Measurements from ENCODE around the gene FLCN.

Gene FLCN

GRCh38 chr17:17235212-17236174 lies 1.5 kb downstream of the FLCN start:
- no peak for DNase-seq (ENCODE audit: low read depth in 2 of 2)

GRCh38 chr17:17232303-17232621 lies 4.7 kb downstream of the FLCN start:
- no peak for DNase-seq (ENCODE audit: low read depth in 2 of 2)

- no peak for DNase-seq (ENCODE audit: low read depth in 2 of 2)
These were observed 5.2 kb downstream of the FLCN start for GRCh38 chr17:17231621-17232302.

- no peak for DNase-seq (ENCODE audit: low read depth in 2 of 2)
These were observed 7.3 kb downstream of the FLCN start for GRCh38 chr17:17229416-17230384.

GRCh38 chr17:17228521-17229279 lies 8.3 kb downstream of the FLCN start:
- no peak for DNase-seq (ENCODE audit: low read depth in 2 of 2)

- no peak for DNase-seq (ENCODE audit: low read depth in 2 of 2)
These were observed 9.1 kb downstream of the FLCN start for GRCh38 chr17:17227608-17228520.

- DNase-seq (ENCODE audit: low read depth in 2 of 2): no peak
These were observed 10.3 kb downstream of the FLCN start for GRCh38 chr17:17226451-17227265.

GRCh38 chr17:17225901-17226300 lies 11.1 kb downstream of the FLCN start:
- DNase-seq (ENCODE audit: low read depth in 2 of 2): no peak

- DNase-seq (ENCODE audit: low read depth in 2 of 2): no peak
These were observed 12.8 kb downstream of the FLCN start for GRCh38 chr17:17224137-17224536.

GRCh38 chr17:17223736-17224135 lies 13.2 kb downstream of the FLCN start:
- DNase-seq (ENCODE audit: low read depth in 2 of 2): no peak

- DNase-seq (ENCODE audit: low read depth in 2 of 2): no peak
These were observed 15.6 kb downstream of the FLCN start for GRCh38 chr17:17221329-17221728.

- no peak for DNase-seq (ENCODE audit: low read depth in 2 of 2)
These were observed 16.4 kb downstream of the FLCN start for GRCh38 chr17:17220529-17220928.

GRCh38 chr17:17217995-17218394 lies 19.0 kb downstream of the FLCN start:
- DNase-seq (ENCODE audit: low read depth in 2 of 2): no peak

- no peak for DNase-seq (ENCODE audit: low read depth in 2 of 2)
These were observed 20.2 kb downstream of the FLCN start for GRCh38 chr17:17216776-17217175.

GRCh38 chr17:17216236-17216635 lies 20.7 kb downstream of the FLCN start:
- no peak for DNase-seq (ENCODE audit: low read depth in 2 of 2)

- no peak for DNase-seq (ENCODE audit: low read depth in 2 of 2)
These were observed 21.4 kb downstream of the FLCN start for GRCh38 chr17:17215575-17215974.

GRCh38 chr17:17214646-17215436 lies 22.1 kb downstream of the FLCN start:
- DNase-seq (ENCODE audit: low read depth in 2 of 2): no peak

GRCh38 chr17:17213775-17214174 lies 23.2 kb downstream of the FLCN start:
- DNase-seq (ENCODE audit: low read depth in 2 of 2): no peak

All from activated CD8-positive, alpha-beta memory T cell treated with anti-CD3 and anti-CD28 coated beads for 4 hours (primary cell).